ENCODE measurements around the gene USP53.

Gene USP53

GRCh38 chr4:119281393-119281792 lies 68.9 kb downstream of the USP53 start:
- in situ Hi-C loops (cut with HindIII; ENCODE audit: low sequenced_read_pairs): no loop called here
- no peak for DNase-seq (ENCODE audit: low read depth, low spot score)
- no peak for TF ChIP-seq CTCF (IDR thresholded peaks at IDR 0.05; ENCODE audit: low read depth, low read length)
- no peak overlapping the region for H3K4me3 ChIP-seq (ENCODE audit: low read depth, low read length)

- H3K4me3 ChIP-seq (ENCODE audit: low read depth, low read length): peak overlapping the region; percentile 13
- DNase-seq (ENCODE audit: low read depth, low spot score): peak; percentile 38
- no peak for TF ChIP-seq CTCF (IDR thresholded peaks at IDR 0.05; ENCODE audit: low read depth, low read length)
- in situ Hi-C loops (cut with HindIII; ENCODE audit: low sequenced_read_pairs): no loop called here
Measured at GRCh38 chr4:119284876-119285780, 72.6 kb downstream of the USP53 start.

- H3K4me3 ChIP-seq (ENCODE audit: low read depth, low read length): no peak overlapping the region
- peak; percentile 88 for DNase-seq (ENCODE audit: low read depth, low spot score)
Measured at GRCh38 chr4:119286377-119287002, 74.0 kb downstream of the USP53 start.

GRCh38 chr4:119289313-119289712 lies 76.8 kb downstream of the USP53 start:
- H3K4me3 ChIP-seq (ENCODE audit: low read depth, low read length): no peak overlapping the region
- in situ Hi-C loops (cut with HindIII; ENCODE audit: low sequenced_read_pairs): no loop called here
- no peak for TF ChIP-seq CTCF (IDR thresholded peaks at IDR 0.05; ENCODE audit: low read depth, low read length)
- no peak for DNase-seq (ENCODE audit: low read depth, low spot score)

More at GRCh38 chr4:119286377-119287002, 74.0 kb downstream of the USP53 start:
- TF ChIP-seq CTCF (IDR thresholded peaks at IDR 0.05; ENCODE audit: low read depth, low read length): peak; percentile 44
- in situ Hi-C loops (cut with HindIII; ENCODE audit: low sequenced_read_pairs): no loop called here

GRCh38 chr4:119290598-119290997 lies 78.1 kb downstream of the USP53 start:
- no peak for DNase-seq (ENCODE audit: low read depth, low spot score)
- no peak for TF ChIP-seq CTCF (IDR thresholded peaks at IDR 0.05; ENCODE audit: low read depth, low read length)
- in situ Hi-C loops (cut with HindIII; ENCODE audit: low sequenced_read_pairs): no loop called here
- H3K4me3 ChIP-seq (ENCODE audit: low read depth, low read length): no peak overlapping the region

- H3K4me3 ChIP-seq (ENCODE audit: low read depth, low read length): no peak overlapping the region
- DNase-seq (ENCODE audit: low read depth, low spot score): no peak
- no peak for TF ChIP-seq CTCF (IDR thresholded peaks at IDR 0.05; ENCODE audit: low read depth, low read length)
- in situ Hi-C loops (cut with HindIII; ENCODE audit: low sequenced_read_pairs): no loop called here
Measured at GRCh38 chr4:119296356-119296755, 83.8 kb downstream of the USP53 start.
